ENCODE data around the gene RHOG. TPM values are rescaled to one million over a fixed set of nuclear protein-coding genes. Genes with fewer than 3 reads are reported as not detected.

The RHOG gene
- total and polyA plus RNA-seq, 9 of the 15 experiments (the other 6 are each of a cell fraction or from before 2014, with no cell fraction given) = 22.6 to 162 (median 80.3) TPM

GRCh38 chr11:3853899-3854659, 13.3 kb upstream of the RHOG start (continued):
- TF ChIP-seq HNRNPH1 (optimal IDR thresholded peaks at IDR 0.05; ENCODE audit: low read depth, low read length) (no peak), STAG1 (CRISPR knock-in tag; IDR thresholded peaks at IDR 0.05; ENCODE audit: borderline replicate concordance) (no peak), DIDO1 (tag; IDR thresholded peaks at IDR 0.05; ENCODE audit: low read depth) (no peak), ATF3 (IDR thresholded peaks at IDR 0.05) (no peak), ATF3 (CRISPR knock-in tag; conservative IDR thresholded peaks at IDR 0.05) (no peak), NR2C1 (IDR thresholded peaks at IDR 0.05) (no peak), NR2C1 (tag; IDR thresholded peaks at IDR 0.05) (0 out of 2 replicates have a peak, but pooled peaks have one; percentile 14), NCOR1 (IDR thresholded peaks at IDR 0.05) (no peak), ZBTB8A (IDR thresholded peaks at IDR 0.05; ENCODE audit: partially characterized antibody) (no peak), ILK (tag; IDR thresholded peaks at IDR 0.05; ENCODE audit: borderline replicate concordance, low read depth) (no peak), BHLHE40 (IDR thresholded peaks at IDR 0.05; ENCODE audit: low read length) (0 out of 2 replicates have a peak, but pooled peaks have one; percentile 5), ZNF584 (CRISPR knock-in tag; IDR thresholded peaks at IDR 0.05; ENCODE audit: low read depth) (peak; percentile 70; the same call in 1 of the 2 replicates), FOXJ2 (tag; IDR thresholded peaks at IDR 0.05) (no peak), SETDB1 (IDR thresholded peaks at IDR 0.05; ENCODE audit: low read length) (no peak), NKRF (IDR thresholded peaks at IDR 0.05; ENCODE audit: borderline replicate concordance) (0 out of 2 replicates have a peak, but pooled peaks have one; percentile 11), ZBTB1 (CRISPR knock-in tag; IDR thresholded peaks at IDR 0.05; ENCODE audit: borderline replicate concordance, low read depth) (0 out of 2 replicates have a peak, but pooled peaks have one; percentile 35), ARNT (IDR thresholded peaks at IDR 0.05) (no peak), PTRF (tag; IDR thresholded peaks at IDR 0.05) (no peak), NFRKB (IDR thresholded peaks at IDR 0.05; ENCODE audit: low read depth) (0 out of 2 replicates have a peak, but pooled peaks have one; percentile 36)
- TF ChIP-seq, protein P1, sequence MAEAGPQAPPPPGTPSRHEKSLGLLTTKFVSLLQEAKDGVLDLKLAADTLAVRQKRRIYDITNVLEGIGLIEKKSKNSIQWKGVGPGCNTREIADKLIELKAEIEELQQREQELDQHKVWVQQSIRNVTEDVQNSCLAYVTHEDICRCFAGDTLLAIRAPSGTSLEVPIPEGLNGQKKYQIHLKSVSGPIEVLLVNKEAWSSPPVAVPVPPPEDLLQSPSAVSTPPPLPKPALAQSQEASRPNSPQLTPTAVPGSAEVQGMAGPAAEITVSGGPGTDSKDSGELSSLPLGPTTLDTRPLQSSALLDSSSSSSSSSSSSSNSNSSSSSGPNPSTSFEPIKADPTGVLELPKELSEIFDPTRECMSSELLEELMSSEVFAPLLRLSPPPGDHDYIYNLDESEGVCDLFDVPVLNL (CRISPR knock-in tag; IDR thresholded peaks at IDR 0.05; ENCODE audit: low read depth) = no peak
- TF ChIP-seq, protein P2, sequence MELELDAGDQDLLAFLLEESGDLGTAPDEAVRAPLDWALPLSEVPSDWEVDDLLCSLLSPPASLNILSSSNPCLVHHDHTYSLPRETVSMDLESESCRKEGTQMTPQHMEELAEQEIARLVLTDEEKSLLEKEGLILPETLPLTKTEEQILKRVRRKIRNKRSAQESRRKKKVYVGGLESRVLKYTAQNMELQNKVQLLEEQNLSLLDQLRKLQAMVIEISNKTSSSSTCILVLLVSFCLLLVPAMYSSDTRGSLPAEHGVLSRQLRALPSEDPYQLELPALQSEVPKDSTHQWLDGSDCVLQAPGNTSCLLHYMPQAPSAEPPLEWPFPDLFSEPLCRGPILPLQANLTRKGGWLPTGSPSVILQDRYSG (tag; conservative IDR thresholded peaks at IDR 0.05; ENCODE audit: low read depth) = peak; percentile 22; the same call in 1 of the 2 replicates
- TF ChIP-seq, protein P3, sequence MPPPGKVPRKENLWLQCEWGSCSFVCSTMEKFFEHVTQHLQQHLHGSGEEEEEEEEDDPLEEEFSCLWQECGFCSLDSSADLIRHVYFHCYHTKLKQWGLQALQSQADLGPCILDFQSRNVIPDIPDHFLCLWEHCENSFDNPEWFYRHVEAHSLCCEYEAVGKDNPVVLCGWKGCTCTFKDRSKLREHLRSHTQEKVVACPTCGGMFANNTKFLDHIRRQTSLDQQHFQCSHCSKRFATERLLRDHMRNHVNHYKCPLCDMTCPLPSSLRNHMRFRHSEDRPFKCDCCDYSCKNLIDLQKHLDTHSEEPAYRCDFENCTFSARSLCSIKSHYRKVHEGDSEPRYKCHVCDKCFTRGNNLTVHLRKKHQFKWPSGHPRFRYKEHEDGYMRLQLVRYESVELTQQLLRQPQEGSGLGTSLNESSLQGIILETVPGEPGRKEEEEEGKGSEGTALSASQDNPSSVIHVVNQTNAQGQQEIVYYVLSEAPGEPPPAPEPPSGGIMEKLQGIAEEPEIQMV (tag; conservative IDR thresholded peaks at IDR 0.05; ENCODE audit: low read depth) = no peak

All from K562 (cell line).